ENCODE data around the gene NR3C1.

The NR3C1 gene

GRCh38 chr5:143241892-143242291 lies 161.6 kb downstream of the NR3C1 start:
- TF ChIP-seq CTCF (IDR thresholded peaks at IDR 0.05; ENCODE audit: low read depth, low read length, poor library complexity, severe bottlenecking) (no peak), EZH2phosphoT487 (IDR thresholded peaks at IDR 0.05; ENCODE audit: borderline replicate concordance, low read length) (no peak)
- Histone ChIP-seq H3K4me3 (ENCODE audit: low read length) (no peak overlapping the region), H3K36me3 (ENCODE audit: control insufficient read depth, low read length) (no peaks in the 10 kb centered on the region), H3K9me2 (replicated peaks; ENCODE audit: control insufficient read depth, low read length) (no peaks in the 10 kb centered on the region), H3K79me2 (ENCODE audit: control insufficient read depth, low read length) (no peaks in the 10 kb centered on the region), H3K27me3 (ENCODE audit: control insufficient read depth, low read length) (no peaks in the 10 kb centered on the region), H3K4me1 (ENCODE audit: control insufficient read depth, low read length) (no peaks in the 10 kb centered on the region), H3K27ac (ENCODE audit: low read depth, low read length) (no peak overlapping the region), H4K20me1 (ENCODE audit: control insufficient read depth, insufficient read depth, low read depth, low read length) (no peaks in the 10 kb centered on the region), H3K4me2 (ENCODE audit: low read length) (no peak overlapping the region), H3F3A (ENCODE audit: control insufficient read depth, insufficient read depth) (no peaks in the 10 kb centered on the region), H3K9me3 (ENCODE audit: control insufficient read depth, insufficient read depth, low read length) (no peaks in the 10 kb centered on the region)

- no peaks in the 10 kb centered on the region for H3K9me3 ChIP-seq (ENCODE audit: control insufficient read depth, insufficient read depth, low read length)
- no peaks in the 10 kb centered on the region for H3K4me1 ChIP-seq (ENCODE audit: control insufficient read depth, low read length)
- TF ChIP-seq CTCF (IDR thresholded peaks at IDR 0.05; ENCODE audit: low read depth, low read length, poor library complexity, severe bottlenecking), result no peak
- TF ChIP-seq EZH2phosphoT487 (IDR thresholded peaks at IDR 0.05; ENCODE audit: borderline replicate concordance, low read length), result no peak
- no peaks in the 10 kb centered on the region for H3F3A ChIP-seq (ENCODE audit: control insufficient read depth, insufficient read depth)
- no peaks in the 10 kb centered on the region for H3K36me3 ChIP-seq (ENCODE audit: control insufficient read depth, low read length)
- H3K27me3 ChIP-seq (ENCODE audit: control insufficient read depth, low read length), result no peaks in the 10 kb centered on the region
- no peak overlapping the region for H3K4me3 ChIP-seq (ENCODE audit: low read length)
- no peaks in the 10 kb centered on the region for H3K79me2 ChIP-seq (ENCODE audit: control insufficient read depth, low read length)
- H3K9me2 ChIP-seq (replicated peaks; ENCODE audit: control insufficient read depth, low read length), result no peaks in the 10 kb centered on the region
- H3K4me2 ChIP-seq (ENCODE audit: low read length), result no peak overlapping the region
- no peaks in the 10 kb centered on the region for H4K20me1 ChIP-seq (ENCODE audit: control insufficient read depth, insufficient read depth, low read depth, low read length)
- H3K27ac ChIP-seq (ENCODE audit: low read depth, low read length), result no peak overlapping the region
Observed at GRCh38 chr5:143239882-143240518, 163.5 kb downstream of the NR3C1 start.

GRCh38 chr5:143238620-143239019 lies 164.9 kb downstream of the NR3C1 start:
- Histone ChIP-seq H3K27ac (ENCODE audit: low read depth, low read length) (no peak overlapping the region), H3K4me1 (ENCODE audit: control insufficient read depth, low read length) (no peaks in the 10 kb centered on the region), H3K9me2 (replicated peaks; ENCODE audit: control insufficient read depth, low read length) (no peaks in the 10 kb centered on the region), H4K20me1 (ENCODE audit: control insufficient read depth, insufficient read depth, low read depth, low read length) (no peaks in the 10 kb centered on the region), H3K36me3 (ENCODE audit: control insufficient read depth, low read length) (no peaks in the 10 kb centered on the region), H3F3A (ENCODE audit: control insufficient read depth, insufficient read depth) (no peaks in the 10 kb centered on the region), H3K9me3 (ENCODE audit: control insufficient read depth, insufficient read depth, low read length) (no peaks in the 10 kb centered on the region), H3K4me2 (ENCODE audit: low read length) (no peak overlapping the region), H3K27me3 (ENCODE audit: control insufficient read depth, low read length) (no peaks in the 10 kb centered on the region), H3K79me2 (ENCODE audit: control insufficient read depth, low read length) (no peaks in the 10 kb centered on the region), H3K4me3 (ENCODE audit: low read length) (no peak overlapping the region)
- TF ChIP-seq CTCF (IDR thresholded peaks at IDR 0.05; ENCODE audit: low read depth, low read length, poor library complexity, severe bottlenecking) (no peak), EZH2phosphoT487 (IDR thresholded peaks at IDR 0.05; ENCODE audit: borderline replicate concordance, low read length) (no peak)
